AG09319 (cell line): ENCODE measurements around the gene PTPRF.

Experiments used
- DNase-seq: peaks from one replicate; pipeline ENCODE4 v3.0.0-alpha.2; 2010; ENCODE audit warnings: low read depth; ENCODE audit errors: extremely low read depth
- CTCF ChIP-seq: IDR thresholded peaks from 2 replicates; pipeline ENCODE4 v1.5.1; 2011; ENCODE audit warnings: low read depth, mild to moderate bottlenecking, inconsistent platforms, low read length, moderate library complexity

Gene PTPRF

GRCh38 chr1:43600033-43601020, 69.6 kb downstream of the PTPRF start:
- DNase-seq: no peak
- no peak for TF ChIP-seq CTCF

GRCh38 chr1:43602990-43603389, 72.3 kb downstream of the PTPRF start:
- no peak for DNase-seq
- TF ChIP-seq CTCF: no peak

GRCh38 chr1:43604192-43604591, 73.5 kb downstream of the PTPRF start:
- no peak for DNase-seq
- no peak for TF ChIP-seq CTCF

GRCh38 chr1:43605157-43605556, 74.5 kb downstream of the PTPRF start:
- TF ChIP-seq CTCF: no peak
- DNase-seq: no peak

GRCh38 chr1:43605766-43606165, 75.1 kb downstream of the PTPRF start:
- no peak for TF ChIP-seq CTCF
- no peak for DNase-seq

- no peak for DNase-seq
- no peak for TF ChIP-seq CTCF
Measured at GRCh38 chr1:43606624-43607023, 75.9 kb downstream of the PTPRF start.

- no peak for DNase-seq
- TF ChIP-seq CTCF: no peak
Measured at GRCh38 chr1:43608827-43609226, 78.1 kb downstream of the PTPRF start.
